DMS 273 (cell line): ENCODE data around the gene XPOT.

Source experiments
- DNase-seq: peaks from one replicate; lab custom pipeline; 2025; ENCODE audit not compliant: unreplicated experiment; lab: John Stamatoyannopoulos, UW

The XPOT gene

GRCh38 chr12:64413884-64414283 lies 9.7 kb downstream of the XPOT start:
- no peak for DNase-seq

- no peak for DNase-seq
These were observed 14.0 kb downstream of the XPOT start for GRCh38 chr12:64418209-64418608.

- DNase-seq, result no peak
These were observed 15.5 kb downstream of the XPOT start for GRCh38 chr12:64419696-64420095.

- DNase-seq, result no peak
These were observed 23.8 kb downstream of the XPOT start for GRCh38 chr12:64427988-64428387.

GRCh38 chr12:64428956-64429355 lies 24.8 kb downstream of the XPOT start:
- DNase-seq, result no peak

- DNase-seq, result no peak
These were observed 26.7 kb downstream of the XPOT start for GRCh38 chr12:64430886-64431285.

- DNase-seq, result no peak
These were observed 27.6 kb downstream of the XPOT start for GRCh38 chr12:64431791-64432190.

GRCh38 chr12:64433915-64434314 lies 29.7 kb downstream of the XPOT start:
- no peak for DNase-seq

- DNase-seq, result no peak
These were observed 35.9 kb downstream of the XPOT start for GRCh38 chr12:64440100-64440499.

- no peak for DNase-seq
These were observed 41.3 kb downstream of the XPOT start for GRCh38 chr12:64445490-64445889.

GRCh38 chr12:64446295-64446694 lies 42.1 kb downstream of the XPOT start:
- DNase-seq, result no peak

GRCh38 chr12:64450057-64450640 lies 46.0 kb downstream of the XPOT start:
- DNase-seq, result no peak

- peak; percentile 51 for DNase-seq
These were observed 46.7 kb downstream of the XPOT start for GRCh38 chr12:64450711-64451486.

- peak; percentile 85 for DNase-seq
These were observed 47.7 kb downstream of the XPOT start, which contains the start of gene TBK1 for GRCh38 chr12:64451687-64452558. Gene TBK1, plus strand, starts transcription at chr12:64452120. Its CDS starts 3,751 bp downstream, at chr12:64455871.

GRCh38 chr12:64452559-64453329 lies 48.6 kb downstream of the XPOT start:
- peak; percentile 37 for DNase-seq

- DNase-seq, result no peak
These were observed 51.3 kb downstream of the XPOT start for GRCh38 chr12:64455506-64455905.

GRCh38 chr12:64456119-64456518 lies 51.9 kb downstream of the XPOT start:
- no peak for DNase-seq

GRCh38 chr12:64457032-64457431 lies 52.8 kb downstream of the XPOT start:
- DNase-seq, result no peak

GRCh38 chr12:64457466-64457865 lies 53.3 kb downstream of the XPOT start:
- DNase-seq, result no peak

- no peak for DNase-seq
These were observed 53.7 kb downstream of the XPOT start for GRCh38 chr12:64457923-64458322.

GRCh38 chr12:64459394-64459891 lies 55.3 kb downstream of the XPOT start:
- DNase-seq, result no peak
